BLaER1 treated with 17β-estradiol and CSF1 and Interleukin-3, amounts not matched to agents 10 nM and 100 nM (cell line): Measurements from ENCODE around the gene EYS.
"Not testable (repeated sequence)": the region's sequence is repeated elsewhere in the genome, so short reads cannot be mapped to it uniquely, and the experiment has no call there.

Experiments used
- H3K27ac ChIP-seq, 11 experiments: shearing (Covaris generic); formaldehyde crosslinking; 2 replicates each; pipeline ENCODE4 v1.8.1; 2022
- H3K27me3 ChIP-seq, 11 experiments: shearing (Covaris generic); formaldehyde crosslinking; 2 replicates each; pipeline ENCODE4 v1.8.1; 2022
- H3K36me3 ChIP-seq, 11 experiments: shearing (Covaris generic); formaldehyde crosslinking; 2 replicates each; pipeline ENCODE4 v1.8.1; 2022
- H3K4me1 ChIP-seq, 10 experiments: shearing (Covaris generic); formaldehyde crosslinking; 2 replicates each; pipeline ENCODE4 v1.8.1; 2022
- H3K4me2 ChIP-seq, 11 experiments: shearing (Covaris generic); formaldehyde crosslinking; 2 replicates each; pipeline ENCODE4 v1.8.1; 2022
- H3K4me3 ChIP-seq, 10 experiments: shearing (Covaris generic); formaldehyde crosslinking; 2 replicates each; pipeline ENCODE4 v1.8.1; 2022
- H3K9ac ChIP-seq, 11 experiments: shearing (Covaris generic); formaldehyde crosslinking; 2 replicates each; pipeline ENCODE4 v1.8.1; 2022
- H3K9me3 ChIP-seq, 11 experiments: shearing (Covaris generic); formaldehyde crosslinking; replicated peaks in 1 of 11; 2 replicates each; pipeline ENCODE4 v1.8.1; 2022
- H4K20me1 ChIP-seq, 11 experiments: shearing (Covaris generic); formaldehyde crosslinking; 2 replicates each; pipeline ENCODE4 v1.8.1; 2022
- Cebpa-rat ChIP-seq, 11 experiments: shearing (Covaris generic); IDR thresholded peaks; 2 replicates each; pipeline ENCODE4 v1.8.1; 2022

EYS gene

GRCh38 chr6:63760199-63760598 is 1946.8 kb downstream of the EYS start:
- H3K9me3 ChIP-seq: peaks cover 14 to 26% (median 20%) of the 10 kb centered on the region in 11 experiments; a peak in 21 of 22 replicates
- H4K20me1 ChIP-seq: no peaks in the 10 kb centered on the region
- no peaks in the 10 kb centered on the region for H3K27me3 ChIP-seq
- TF ChIP-seq Cebpa-rat (IDR thresholded peaks at IDR 0.05): no peak
- peaks cover 0 to 12% (median 0%) of the 10 kb centered on the region in 11 experiments; a peak in 3 of 22 replicates for H3K36me3 ChIP-seq
- H3K4me3 ChIP-seq: no peak overlapping the region
- no peak overlapping the region for H3K27ac ChIP-seq
- no peak overlapping the region for H3K4me2 ChIP-seq
- H3K4me1 ChIP-seq: peaks cover 0 to 4% (median 0%) of the 10 kb centered on the region in 10 experiments; a peak in 1 of 20 replicates
- no peak overlapping the region for H3K9ac ChIP-seq

GRCh38 chr6:63759605-63760105 is 1947.4 kb downstream of the EYS start:
- Histone ChIP-seq H3K36me3 (peaks cover 0 to 12% (median 0%) of the 10 kb centered on the region in 11 experiments; a peak in 3 of 22 replicates), H3K27ac (no peak overlapping the region), H3K4me1 (peaks cover 0 to 4% (median 0%) of the 10 kb centered on the region in 10 experiments; a peak in 1 of 20 replicates), H3K27me3 (no peaks in the 10 kb centered on the region), H3K4me2 (no peak overlapping the region), H3K4me3 (no peak overlapping the region), H4K20me1 (no peaks in the 10 kb centered on the region), H3K9me3 (peaks cover 14 to 31% (median 22%) of the 10 kb centered on the region in 11 experiments; a peak in 21 of 22 replicates), H3K9ac (no peak overlapping the region)
- no peak for TF ChIP-seq Cebpa-rat (IDR thresholded peaks at IDR 0.05)

GRCh38 chr6:63757826-63758225 is 1949.2 kb downstream of the EYS start:
- Histone ChIP-seq H3K36me3 (peaks cover 0 to 17% (median 0%) of the 10 kb centered on the region in 11 experiments; a peak in 3 of 22 replicates), H3K4me3 (no peak overlapping the region), H3K27me3 (no peaks in the 10 kb centered on the region), H3K9ac (no peak overlapping the region), H4K20me1 (no peaks in the 10 kb centered on the region), H3K9me3 (peaks cover 14 to 47% (median 25%) of the 10 kb centered on the region in 11 experiments; a peak in 21 of 22 replicates), H3K4me2 (no peak overlapping the region), H3K4me1 (peaks cover 0 to 4% (median 0%) of the 10 kb centered on the region in 10 experiments; a peak in 1 of 20 replicates), H3K27ac (no peak overlapping the region)
- TF ChIP-seq Cebpa-rat (IDR thresholded peaks at IDR 0.05): no peak

- H3K4me2 ChIP-seq, H3K27me3 ChIP-seq, H3K9ac ChIP-seq, H3K27ac ChIP-seq, H3K4me1 ChIP-seq, H3K4me3 ChIP-seq, H4K20me1 ChIP-seq: not testable (repeated sequence)
- H3K36me3 ChIP-seq: peaks cover 0 to 17% (median 0%) of the 10 kb centered on the region in 11 experiments; a peak in 3 of 22 replicates
- H3K9me3 ChIP-seq: peaks cover 14 to 47% (median 25%) of the 10 kb centered on the region in 11 experiments; a peak in 21 of 22 replicates
Measured at GRCh38 chr6:63757275-63757674, 1949.8 kb downstream of the EYS start.

- no peak overlapping the region for H3K4me2 ChIP-seq
- no peaks in the 10 kb centered on the region for H3K27me3 ChIP-seq
- no peak overlapping the region for H3K4me3 ChIP-seq
- peaks cover 6 to 46% (median 11%) of the 10 kb centered on the region in 11 experiments; a peak in 11 of 22 replicates for H3K9me3 ChIP-seq
- H3K4me1 ChIP-seq: no peaks in the 10 kb centered on the region
- no peak overlapping the region for H3K27ac ChIP-seq
- no peak overlapping the region for H3K9ac ChIP-seq
- TF ChIP-seq Cebpa-rat (IDR thresholded peaks at IDR 0.05): no peak
- peaks cover 0 to 5% (median 0%) of the 10 kb centered on the region in 11 experiments; a peak in 1 of 22 replicates for H3K36me3 ChIP-seq
- no peaks in the 10 kb centered on the region for H4K20me1 ChIP-seq
Measured at GRCh38 chr6:63750400-63750799, 1956.6 kb downstream of the EYS start.

GRCh38 chr6:63745784-63746183 is 1961.2 kb downstream of the EYS start:
- no peaks in the 10 kb centered on the region for H3K36me3 ChIP-seq
- H3K4me2 ChIP-seq: no peak overlapping the region
- no peaks in the 10 kb centered on the region for H3K27me3 ChIP-seq
- H3K27ac ChIP-seq: no peak overlapping the region
- peaks cover 0 to 23% (median 9%) of the 10 kb centered on the region in 11 experiments; a peak in 9 of 22 replicates for H3K9me3 ChIP-seq
- H3K4me1 ChIP-seq: no peaks in the 10 kb centered on the region
- H3K9ac ChIP-seq: no peak overlapping the region
- H3K4me3 ChIP-seq: no peak overlapping the region
- TF ChIP-seq Cebpa-rat (IDR thresholded peaks at IDR 0.05): no peak
- H4K20me1 ChIP-seq: no peaks in the 10 kb centered on the region

- TF ChIP-seq Cebpa-rat (IDR thresholded peaks at IDR 0.05): no peak
- H3K4me3 ChIP-seq: no peak overlapping the region
- H3K9ac ChIP-seq: no peak overlapping the region
- no peaks in the 10 kb centered on the region for H3K36me3 ChIP-seq
- no peaks in the 10 kb centered on the region for H3K4me1 ChIP-seq
- H3K9me3 ChIP-seq: peaks cover 5 to 23% (median 11%) of the 10 kb centered on the region in 11 experiments; a peak in 16 of 22 replicates
- H3K4me2 ChIP-seq: no peak overlapping the region
- H3K27ac ChIP-seq: no peak overlapping the region
- no peaks in the 10 kb centered on the region for H4K20me1 ChIP-seq
- H3K27me3 ChIP-seq: no peaks in the 10 kb centered on the region
Measured at GRCh38 chr6:63744810-63745209, 1962.2 kb downstream of the EYS start.

GRCh38 chr6:63743691-63744090 is 1963.3 kb downstream of the EYS start:
- no peaks in the 10 kb centered on the region for H4K20me1 ChIP-seq
- peaks cover 5 to 31% (median 18%) of the 10 kb centered on the region in 11 experiments; a peak in 17 of 22 replicates for H3K9me3 ChIP-seq
- H3K4me1 ChIP-seq: no peaks in the 10 kb centered on the region
- no peak overlapping the region for H3K9ac ChIP-seq
- H3K27me3 ChIP-seq: no peaks in the 10 kb centered on the region
- H3K4me2 ChIP-seq: no peak overlapping the region
- H3K27ac ChIP-seq: no peak overlapping the region
- no peak for TF ChIP-seq Cebpa-rat (IDR thresholded peaks at IDR 0.05)
- H3K36me3 ChIP-seq: no peaks in the 10 kb centered on the region
- H3K4me3 ChIP-seq: no peak overlapping the region

- no peaks in the 10 kb centered on the region for H3K27me3 ChIP-seq
- H3K4me2 ChIP-seq: no peak overlapping the region
- no peaks in the 10 kb centered on the region for H4K20me1 ChIP-seq
- H3K9me3 ChIP-seq: peaks cover 0 to 22% (median 17%) of the 10 kb centered on the region in 11 experiments; a peak in 16 of 22 replicates
- no peak overlapping the region for H3K9ac ChIP-seq
- no peak overlapping the region for H3K27ac ChIP-seq
- H3K4me1 ChIP-seq: no peaks in the 10 kb centered on the region
- TF ChIP-seq Cebpa-rat (IDR thresholded peaks at IDR 0.05): no peak
- no peak overlapping the region for H3K4me3 ChIP-seq
- no peaks in the 10 kb centered on the region for H3K36me3 ChIP-seq
Measured at GRCh38 chr6:63742060-63742459, 1965.0 kb downstream of the EYS start.

- no peak overlapping the region for H3K4me2 ChIP-seq
- H4K20me1 ChIP-seq: no peaks in the 10 kb centered on the region
- H3K36me3 ChIP-seq: no peaks in the 10 kb centered on the region
- peaks cover 3 to 18% (median 13%) of the 10 kb centered on the region in 11 experiments; a peak in 16 of 22 replicates for H3K9me3 ChIP-seq
- H3K27me3 ChIP-seq: no peaks in the 10 kb centered on the region
- H3K4me1 ChIP-seq: no peaks in the 10 kb centered on the region
- H3K9ac ChIP-seq: no peak overlapping the region
- TF ChIP-seq Cebpa-rat (IDR thresholded peaks at IDR 0.05): no peak
- H3K4me3 ChIP-seq: no peak overlapping the region
- H3K27ac ChIP-seq: no peak overlapping the region
Measured at GRCh38 chr6:63740709-63741108, 1966.3 kb downstream of the EYS start.
